HUES6 (cell line): Measurements from ENCODE around the gene ADH5.
"Not testable (repeated sequence)": the region's sequence is repeated elsewhere in the genome, so short reads cannot be mapped to it uniquely, and the experiment has no call there.

Source experiments
- H3K27ac ChIP-seq: 2 replicates; pipeline ENCODE4 v1.7.0; 2013; ENCODE audit warnings: low read depth, mild to moderate bottlenecking, low read length, inconsistent platforms
- H3K27me3 ChIP-seq: 2 replicates; pipeline ENCODE4 v1.6.1; 2013; ENCODE audit warnings: low read length; ENCODE audit not compliant: control insufficient read depth, insufficient read depth
- H3K36me3 ChIP-seq: 2 replicates; pipeline ENCODE4 v1.6.1; 2013; ENCODE audit warnings: low read length; ENCODE audit not compliant: control insufficient read depth, insufficient read depth
- H3K4me1 ChIP-seq: 2 replicates; pipeline ENCODE4 v1.6.1; 2013; ENCODE audit warnings: low read length; ENCODE audit not compliant: control insufficient read depth, insufficient read depth
- H3K4me3 ChIP-seq: 2 replicates; pipeline ENCODE4 v1.5.1; 2013; ENCODE audit warnings: low read depth, low read length
- H3K9ac ChIP-seq: one replicate; pipeline ENCODE4 v1.6.1; 2013; ENCODE audit warnings: mild to moderate bottlenecking, low read length
- H3K9me3 ChIP-seq: 2 replicates; pipeline ENCODE4 v1.6.1; 2013; ENCODE audit warnings: low read depth, low read length; ENCODE audit not compliant: control insufficient read depth, insufficient read depth

Gene ADH5

DNA sequence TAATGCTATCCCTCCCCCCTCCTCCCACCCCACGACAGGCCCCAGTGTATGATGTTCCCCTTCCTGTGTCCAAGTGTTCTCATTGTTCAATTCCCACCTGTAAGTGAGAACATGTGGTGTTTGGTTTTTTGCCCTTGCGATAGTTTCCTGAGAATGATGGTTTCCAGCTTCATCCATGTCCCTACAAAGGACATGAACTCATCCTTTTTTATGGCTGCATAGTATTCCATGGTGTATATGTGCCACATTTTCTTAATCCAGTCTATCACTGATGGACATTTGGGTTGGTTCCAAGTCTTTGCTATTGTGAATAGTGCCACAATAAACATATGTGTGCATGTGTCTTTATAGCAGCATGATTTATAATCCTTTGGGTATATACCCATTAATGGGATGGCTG is 23.1 kb downstream of the ADH5 start:
- H3K4me3 ChIP-seq, H3K4me1 ChIP-seq, H3K27ac ChIP-seq, H3K27me3 ChIP-seq, H3K9ac ChIP-seq, H3K9me3 ChIP-seq: not testable (repeated sequence)
- H3K36me3 ChIP-seq, result peaks cover 38% of the 10 kb centered on the region

DNA sequence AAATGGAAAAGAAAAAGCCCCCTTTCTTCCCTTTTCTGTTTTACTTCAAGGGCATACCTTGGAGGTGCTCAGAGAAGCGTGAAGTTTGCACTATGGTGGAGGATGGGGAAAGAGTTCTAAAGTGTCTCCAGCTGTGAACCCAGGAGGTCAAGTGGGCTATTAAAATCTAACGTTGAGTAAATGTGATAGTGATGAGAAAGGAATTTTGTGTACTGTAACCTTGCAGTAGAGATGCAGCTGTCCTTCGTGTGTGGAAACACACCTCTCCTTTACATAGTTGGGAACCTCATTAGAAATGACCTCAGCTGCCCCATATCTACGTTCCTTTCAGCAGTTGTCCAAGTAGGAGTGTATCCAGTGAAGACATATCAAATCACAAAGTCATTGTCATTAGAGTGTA is 26.5 kb downstream of the ADH5 start:
- H3K4me1 ChIP-seq, result peaks cover 14% of the 10 kb centered on the region; the same call in 1 of the 2 replicates
- no peak overlapping the region for H3K27ac ChIP-seq
- H3K9me3 ChIP-seq, result no peaks in the 10 kb centered on the region
- peaks cover 54% of the 10 kb centered on the region for H3K36me3 ChIP-seq
- no peak overlapping the region for H3K9ac ChIP-seq
- no peak overlapping the region for H3K4me3 ChIP-seq
- H3K27me3 ChIP-seq, result no peaks in the 10 kb centered on the region

DNA sequence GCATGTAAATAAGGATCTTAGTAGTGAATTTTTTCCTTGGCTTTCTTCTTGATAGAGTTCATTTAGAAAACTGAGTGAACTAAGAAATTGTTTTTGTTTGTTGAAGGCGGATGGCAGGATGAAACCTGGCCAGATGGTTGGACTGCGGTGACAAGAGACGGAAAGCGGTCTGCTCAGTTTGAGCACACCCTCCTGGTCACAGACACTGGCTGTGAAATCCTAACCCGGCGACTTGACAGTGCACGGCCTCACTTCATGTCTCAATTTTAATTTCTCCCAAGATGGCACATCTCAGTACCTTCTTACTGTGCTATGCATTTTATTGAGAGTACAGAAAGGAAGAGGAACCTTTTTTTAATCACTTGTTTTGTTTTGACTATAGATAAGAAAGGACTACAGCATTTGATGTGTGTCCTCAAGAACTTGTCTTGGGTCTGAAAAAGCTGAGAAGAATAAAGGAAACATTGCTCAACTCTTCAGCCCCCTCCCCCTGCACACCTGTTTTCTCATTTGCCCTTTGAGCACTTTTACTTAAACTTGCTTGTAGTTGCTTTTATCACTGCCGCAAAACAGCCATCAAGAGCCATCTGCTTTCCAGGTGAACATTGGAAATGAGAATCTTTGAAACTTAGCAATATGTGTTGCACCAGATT is 27.4 kb downstream of the ADH5 start:
- Histone ChIP-seq H3K27me3 (no peaks in the 10 kb centered on the region), H3K4me1 (peaks cover 14% of the 10 kb centered on the region; the same call in 1 of the 2 replicates), H3K9ac (no peak overlapping the region), H3K4me3 (no peak overlapping the region), H3K36me3 (peaks cover 52% of the 10 kb centered on the region), H3K27ac (0 out of 2 replicates have a peak overlapping the region, but pooled peaks have one; percentile 42), H3K9me3 (no peaks in the 10 kb centered on the region)

DNA sequence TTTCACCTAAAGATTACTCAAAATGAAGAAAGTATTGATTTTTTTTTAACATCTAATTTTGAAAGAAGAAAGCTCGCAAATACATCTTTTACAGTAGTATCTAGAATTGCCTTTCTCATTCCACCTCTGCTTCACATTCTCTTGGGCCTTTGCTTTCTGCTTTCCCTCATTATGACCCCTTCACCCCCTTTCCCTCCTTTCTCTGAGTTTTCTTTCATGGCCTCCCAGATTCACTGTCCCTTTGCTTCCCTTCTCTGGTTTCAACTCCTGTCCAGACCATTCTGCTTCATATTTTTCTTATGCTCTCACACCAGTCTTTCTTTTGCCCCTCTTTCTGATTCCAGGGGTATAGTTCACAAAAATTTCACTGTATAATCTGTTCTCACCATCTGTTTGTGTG is 29.0 kb downstream of the ADH5 start:
- no peak overlapping the region for H3K9ac ChIP-seq
- H3K27me3 ChIP-seq, result no peaks in the 10 kb centered on the region
- H3K4me1 ChIP-seq, result peaks cover 18% of the 10 kb centered on the region
- peaks cover 51% of the 10 kb centered on the region for H3K36me3 ChIP-seq
- no peaks in the 10 kb centered on the region for H3K9me3 ChIP-seq
- H3K27ac ChIP-seq, result no peak overlapping the region; the same call in 1 of the 2 replicates
- H3K4me3 ChIP-seq, result no peak overlapping the region

DNA sequence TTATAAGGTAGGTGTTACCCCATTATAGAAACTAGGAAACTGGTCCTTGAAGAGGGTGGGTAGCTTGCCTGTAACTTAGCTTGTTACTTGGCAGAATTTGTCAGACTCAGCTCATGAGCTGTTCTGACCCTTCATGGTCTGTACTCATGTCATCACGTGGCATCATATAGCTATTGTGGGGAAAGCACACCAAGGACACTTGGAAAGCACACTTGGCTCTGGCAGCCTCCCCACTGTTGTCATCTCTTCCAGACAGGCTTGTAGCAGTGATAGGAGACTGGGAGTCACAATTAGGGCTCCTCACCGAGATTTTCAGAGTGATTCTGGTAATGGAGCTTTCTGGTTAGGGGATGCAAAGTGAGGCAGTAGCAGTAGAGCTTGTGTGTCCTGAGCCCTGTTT is 30.4 kb downstream of the ADH5 start:
- H3K27me3 ChIP-seq, result no peaks in the 10 kb centered on the region
- peaks cover 60% of the 10 kb centered on the region for H3K36me3 ChIP-seq
- no peak overlapping the region for H3K27ac ChIP-seq
- H3K9me3 ChIP-seq, result no peaks in the 10 kb centered on the region
- peaks cover 18% of the 10 kb centered on the region for H3K4me1 ChIP-seq
- H3K9ac ChIP-seq, result no peak overlapping the region
- no peak overlapping the region for H3K4me3 ChIP-seq

DNA sequence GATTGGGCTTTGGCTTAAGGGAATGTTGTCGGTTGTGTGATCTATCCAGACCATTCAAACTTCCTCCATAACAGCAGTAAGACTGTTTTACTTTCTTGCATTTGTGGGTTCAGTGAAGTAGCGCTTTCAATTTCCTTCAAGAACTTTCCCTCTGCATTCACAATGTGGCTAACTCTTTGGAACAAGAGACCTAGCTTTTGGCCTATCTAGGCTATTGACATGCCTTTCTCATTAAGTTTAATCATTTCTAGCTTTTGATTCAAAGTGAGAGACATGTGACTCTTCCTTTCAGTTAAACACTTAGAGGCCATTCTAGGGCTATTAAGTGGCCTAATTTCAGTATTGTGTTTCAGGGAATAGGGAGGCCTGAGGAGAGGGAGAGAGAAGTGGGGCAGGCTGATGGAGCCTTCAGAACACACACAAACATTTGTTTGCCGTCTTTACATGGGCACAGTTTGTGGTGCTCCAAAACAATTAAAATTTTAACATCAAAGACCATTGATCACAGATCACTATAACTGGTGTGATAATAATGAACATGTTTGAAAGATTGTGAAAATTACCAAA is 34.1 kb downstream of the ADH5 start:
- no peak overlapping the region for H3K27ac ChIP-seq
- H3K27me3 ChIP-seq, result no peaks in the 10 kb centered on the region
- peaks cover 5% of the 10 kb centered on the region for H3K4me1 ChIP-seq
- no peak overlapping the region for H3K4me3 ChIP-seq
- no peaks in the 10 kb centered on the region for H3K9me3 ChIP-seq
- H3K36me3 ChIP-seq, result peaks cover 75% of the 10 kb centered on the region
- no peak overlapping the region for H3K9ac ChIP-seq

DNA sequence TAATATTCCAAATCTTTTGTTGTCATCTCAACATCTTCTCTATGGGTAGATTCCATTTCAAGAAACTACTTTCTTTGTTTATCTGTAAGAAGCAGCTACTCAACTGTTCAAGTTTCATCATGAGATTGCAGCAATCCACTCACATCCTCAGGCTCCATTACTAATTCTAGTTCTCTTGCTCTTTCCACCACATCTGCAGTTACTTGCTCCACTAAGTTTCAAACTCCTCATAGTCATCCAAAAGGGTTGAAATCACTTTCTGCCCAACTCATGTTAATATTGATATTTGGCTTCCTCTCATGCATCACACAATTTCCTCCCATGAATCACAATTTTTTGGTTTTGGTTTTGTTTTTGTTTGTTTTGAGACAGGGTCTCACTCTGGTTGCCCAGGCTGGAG is 35.7 kb downstream of the ADH5 start:
- no peak overlapping the region for H3K9ac ChIP-seq
- H3K4me1 ChIP-seq, result peaks cover 4% of the 10 kb centered on the region
- H3K27ac ChIP-seq, result no peak overlapping the region
- no peak overlapping the region for H3K4me3 ChIP-seq
- peaks cover 75% of the 10 kb centered on the region for H3K36me3 ChIP-seq
- H3K27me3 ChIP-seq, result no peaks in the 10 kb centered on the region
- no peaks in the 10 kb centered on the region for H3K9me3 ChIP-seq

DNA sequence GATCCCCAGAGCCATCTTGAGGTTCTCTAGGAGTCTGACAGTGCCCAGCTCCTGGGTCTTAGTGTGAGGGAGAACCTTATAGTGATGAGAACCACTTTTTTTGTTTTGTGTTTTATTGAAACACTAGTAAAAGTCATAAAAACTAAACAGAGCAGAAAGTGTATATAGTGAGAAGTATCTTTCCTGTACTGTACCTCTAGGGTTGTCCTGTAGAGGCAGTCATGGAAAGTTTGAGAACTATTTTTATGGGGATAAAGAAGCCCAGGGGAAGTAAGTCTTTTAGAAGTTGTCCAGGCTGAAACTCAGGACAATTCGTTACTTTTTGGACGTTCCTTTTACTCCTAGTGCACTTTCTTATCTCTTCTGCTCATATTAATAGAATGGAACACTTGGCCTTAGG is 40.9 kb downstream of the ADH5 start:
- no peaks in the 10 kb centered on the region for H3K9me3 ChIP-seq
- peaks cover 73% of the 10 kb centered on the region for H3K36me3 ChIP-seq
- no peak overlapping the region for H3K9ac ChIP-seq
- no peak overlapping the region for H3K4me3 ChIP-seq
- no peaks in the 10 kb centered on the region for H3K27me3 ChIP-seq
- H3K27ac ChIP-seq, result no peak overlapping the region
- no peaks in the 10 kb centered on the region for H3K4me1 ChIP-seq

DNA sequence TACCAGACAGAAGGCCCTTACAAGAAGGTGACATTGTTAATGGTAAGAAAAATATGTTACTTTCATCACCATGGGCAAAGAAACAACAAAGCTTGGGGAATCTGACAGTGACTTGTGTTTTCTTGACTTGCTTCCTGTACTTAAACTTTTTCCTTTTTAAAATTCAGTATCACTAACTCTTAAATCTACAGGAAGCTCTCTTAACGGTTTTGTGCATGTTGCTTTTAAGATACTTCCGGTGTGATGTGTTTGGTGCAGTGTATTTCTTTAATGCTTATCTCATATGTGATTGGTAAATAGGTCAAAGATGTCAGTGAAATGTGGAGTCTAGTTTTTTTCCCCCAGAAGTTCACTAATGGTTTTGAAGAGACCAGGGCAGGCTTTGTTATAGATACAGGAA is 45.2 kb downstream of the ADH5 start:
- Histone ChIP-seq H3K9me3 (no peaks in the 10 kb centered on the region), H3K9ac (no peak overlapping the region), H3K27me3 (no peaks in the 10 kb centered on the region), H3K27ac (no peak overlapping the region), H3K4me1 (no peaks in the 10 kb centered on the region), H3K36me3 (peaks cover 44% of the 10 kb centered on the region), H3K4me3 (no peak overlapping the region)

DNA sequence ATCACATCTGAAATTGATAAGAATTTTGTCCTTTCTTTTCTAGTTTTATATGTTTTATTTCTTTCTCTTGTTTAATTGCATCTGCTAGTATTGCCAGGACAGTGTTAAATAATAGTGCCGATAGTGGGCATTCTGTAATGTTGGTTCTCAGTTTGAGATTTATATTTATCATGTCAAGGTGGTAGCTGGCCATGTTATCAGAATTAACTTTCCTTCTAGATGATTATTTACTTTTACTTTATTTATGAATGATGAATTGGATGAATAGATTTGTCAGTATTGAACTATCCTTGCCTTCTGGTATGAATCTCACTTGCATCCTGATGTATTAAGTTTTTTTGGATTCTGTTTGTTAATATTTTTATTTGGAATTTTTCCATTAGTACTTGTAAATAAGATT is 50.4 kb downstream of the ADH5 start:
- Histone ChIP-seq H3K36me3 (peaks cover 35% of the 10 kb centered on the region), H3K27ac (no peak overlapping the region), H3K4me1 (no peaks in the 10 kb centered on the region), H3K27me3 (no peaks in the 10 kb centered on the region), H3K9me3 (0 out of 2 replicates have a peak, but pooled peaks cover 3% of the 10 kb centered on the region), H3K4me3 (no peak overlapping the region), H3K9ac (no peak overlapping the region)

DNA sequence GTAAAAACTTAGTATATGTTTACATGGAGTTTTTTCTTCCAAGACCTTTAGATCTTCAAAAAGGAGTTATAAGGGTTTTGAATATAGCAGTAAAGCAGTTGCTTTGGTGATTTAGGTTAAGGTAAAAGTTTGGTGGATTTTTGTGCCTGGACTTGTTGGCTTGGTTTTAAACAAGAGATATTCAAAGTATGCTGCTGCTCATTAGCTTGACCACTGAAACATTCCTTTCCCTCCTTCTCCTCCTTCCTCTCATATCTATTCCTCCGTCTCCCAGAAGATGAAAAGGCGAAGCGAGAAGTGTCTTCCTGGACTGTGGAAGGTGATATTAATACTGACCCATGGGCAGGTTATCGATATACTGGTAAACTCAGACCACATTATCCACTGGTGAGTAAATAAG is 54.6 kb downstream of the ADH5 start:
- H3K4me1 ChIP-seq, result peaks cover 5% of the 10 kb centered on the region; the same call in 1 of the 2 replicates
- no peak overlapping the region for H3K9ac ChIP-seq
- H3K4me3 ChIP-seq, result no peak overlapping the region
- H3K9me3 ChIP-seq, result 0 out of 2 replicates have a peak, but pooled peaks cover 3% of the 10 kb centered on the region
- no peak overlapping the region for H3K27ac ChIP-seq
- H3K36me3 ChIP-seq, result peaks cover 25% of the 10 kb centered on the region
- no peaks in the 10 kb centered on the region for H3K27me3 ChIP-seq
